ENCODE data around the gene MRPS18C. TPM values are rescaled to one million over a fixed set of nuclear protein-coding genes. Genes with fewer than 3 reads are reported as not detected.

MRPS18C gene
- total and polyA plus RNA-seq, 2 of the 4 experiments (the other 2 are of a cell fraction), result 8.6 to 12.2 TPM

DNA sequence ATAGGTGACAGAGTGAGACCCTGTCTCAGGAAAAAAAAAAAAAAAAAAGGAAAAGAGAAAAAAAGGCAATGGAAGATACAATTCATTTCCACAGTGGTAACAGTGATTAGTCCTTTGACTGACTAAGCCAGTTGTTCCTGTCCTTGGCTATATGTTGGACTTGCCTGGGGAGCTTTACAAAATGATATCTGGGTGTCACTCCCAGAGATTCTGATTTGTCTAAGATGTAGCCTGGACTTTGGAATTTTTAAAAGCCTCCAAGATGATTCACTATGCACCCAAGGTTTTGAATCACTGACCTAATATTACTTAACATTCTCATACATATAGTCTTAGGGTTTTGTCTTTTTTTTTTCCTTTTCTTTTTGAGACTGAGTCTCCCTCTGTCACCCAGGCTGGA, 17.1 kb upstream of the MRPS18C start:
- Histone ChIP-seq H2BK5ac (ENCODE audit: low read depth, low read length, poor library complexity, severe bottlenecking) (no peak overlapping the region), H3K14ac (replicated peaks; ENCODE audit: low read depth, low read length) (no peak overlapping the region), H4K8ac (ENCODE audit: low read depth in 2 of 2, low read length in 2 of 2) (no peak overlapping the region), H3K4me3 (ENCODE audit: insufficient read depth, low read depth, low read length) (no peak overlapping the region), H2BK120ac (ENCODE audit: low read depth, low read length) (no peak overlapping the region), H3K4ac (ENCODE audit: low read depth, low read length) (no peak overlapping the region), H3K4me2 (ENCODE audit: low read depth, low read length) (no peak overlapping the region), H4K91ac (ENCODE audit: insufficient read depth, low read depth, low read length) (no peak overlapping the region), H2BK20ac (ENCODE audit: low read depth, low read length) (no peak overlapping the region), H3K36me3 (ENCODE audit: control insufficient read depth, insufficient read depth, low read length) (peaks cover 10% of the 10 kb centered on the region), H3K79me1 (ENCODE audit: low read depth in 1 of 2, low read length in 2 of 2) (no peaks in the 10 kb centered on the region), H3K18ac (ENCODE audit: low read depth, low read length) (no peak overlapping the region), H3K9me1 (ENCODE audit: insufficient read depth, low read length) (no peaks in the 10 kb centered on the region), H2AK9ac (replicated peaks; ENCODE audit: low read depth, low read length, poor library complexity) (no peak overlapping the region), H3K9ac (ENCODE audit: low read depth, low read length) (no peak overlapping the region), H2BK15ac (ENCODE audit: low read depth, low read length) (no peak overlapping the region), H3K4me1 (ENCODE audit: control insufficient read depth, insufficient read depth, low read length) (no peaks in the 10 kb centered on the region), H2AK5ac (ENCODE audit: low read depth, low read length) (no peak overlapping the region), H3K56ac (ENCODE audit: extremely low read depth, insufficient read depth, low read length) (no peak overlapping the region), H3K27me3 (ENCODE audit: control insufficient read depth, insufficient read depth, low read length) (no peaks in the 10 kb centered on the region), H4K20me1 (ENCODE audit: insufficient read depth, low read length) (no peaks in the 10 kb centered on the region), H3K27ac (ENCODE audit: insufficient read depth, low read length) (no peak overlapping the region), H4K5ac (ENCODE audit: low read depth, low read length) (no peak overlapping the region), H2AFZ (replicated peaks; ENCODE audit: low read length, poor library complexity) (no peak overlapping the region), H3K23ac (ENCODE audit: low read depth, low read length) (no peak overlapping the region), H3K9me3 (ENCODE audit: control insufficient read depth, insufficient read depth, low read length) (no peaks in the 10 kb centered on the region)
- intact Hi-C loops (cut with micrococcal nuclease), result no loop called here
- BruUV-seq (replicated peaks), result no TSS peak
- POLR2A ChIA-PET (ENCODE audit: unreplicated experiment), result interaction anchor here (0.7 kb wide), 1 partner anchor 19 kb away, joined by 4 read pairs; no protein-coding TSS in a partner anchor
- CTCF ChIA-PET, result interaction anchor here (0.6 kb wide), 1 partner anchor 1245 kb away, joined by 3 read pairs; no protein-coding TSS in a partner anchor
- DNase-seq, result no peak
- TF ChIP-seq FOS (IDR thresholded peaks at IDR 0.05; ENCODE audit: low read depth, low read length) (no peak), CEBPB (IDR thresholded peaks at IDR 0.05; ENCODE audit: low read depth, low read length) (no peak), RAD21 (IDR thresholded peaks at IDR 0.05; ENCODE audit: low read length) (no peak), BHLHE40 (IDR thresholded peaks at IDR 0.05; ENCODE audit: low read depth, low read length) (no peak)
- TF ChIP-seq, protein P1, sequence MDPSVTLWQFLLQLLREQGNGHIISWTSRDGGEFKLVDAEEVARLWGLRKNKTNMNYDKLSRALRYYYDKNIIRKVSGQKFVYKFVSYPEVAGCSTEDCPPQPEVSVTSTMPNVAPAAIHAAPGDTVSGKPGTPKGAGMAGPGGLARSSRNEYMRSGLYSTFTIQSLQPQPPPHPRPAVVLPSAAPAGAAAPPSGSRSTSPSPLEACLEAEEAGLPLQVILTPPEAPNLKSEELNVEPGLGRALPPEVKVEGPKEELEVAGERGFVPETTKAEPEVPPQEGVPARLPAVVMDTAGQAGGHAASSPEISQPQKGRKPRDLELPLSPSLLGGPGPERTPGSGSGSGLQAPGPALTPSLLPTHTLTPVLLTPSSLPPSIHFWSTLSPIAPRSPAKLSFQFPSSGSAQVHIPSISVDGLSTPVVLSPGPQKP (IDR thresholded peaks at IDR 0.05; ENCODE audit: borderline replicate concordance, low read depth, low read length), result no peak
- dilution Hi-C loops (cut with HindIII; ENCODE audit: low sequenced_read_pairs, unreplicated experiment), result no loop called here
- no peak for ATAC-seq (ENCODE audit: low read depth)
- in situ Hi-C loops (cut with MboI; ENCODE audit: low sequenced_read_pairs), result no loop called here

Measured in IMR-90 (cell line).